Measurements from ENCODE around the gene CD38. TPM values are rescaled to one million over a fixed set of nuclear protein-coding genes. Genes with fewer than 3 reads are reported as not detected.

The CD38 gene
- total RNA-seq, 1 donor from 2014 or later, result 1.0 TPM

DNA sequence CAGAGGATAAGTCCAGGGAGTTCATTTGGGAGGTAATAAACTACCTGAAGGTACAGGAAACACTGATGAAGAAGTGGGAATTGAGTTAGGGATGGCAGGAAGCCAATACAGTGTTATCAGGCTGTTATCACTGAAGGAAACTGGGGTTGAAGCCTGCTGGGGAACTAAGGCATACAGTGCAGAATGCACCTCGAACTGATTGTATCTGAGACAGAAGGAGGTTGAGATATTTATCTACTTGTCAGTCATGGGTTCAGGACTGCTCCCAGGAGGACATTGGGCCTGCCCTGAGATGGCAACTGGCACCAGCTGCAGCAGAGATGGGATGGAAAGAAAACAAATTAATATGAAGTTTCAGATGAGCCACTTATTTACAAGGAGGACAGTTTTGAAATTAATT is 35.5 kb upstream of the CD38 start:
- Histone ChIP-seq H3K36me3 (ENCODE audit: control insufficient read depth in 3 of 3, insufficient read depth in 3 of 3, low read length in 3 of 3) (no peaks in the 10 kb centered on the region), H3K27me3 (ENCODE audit: control insufficient read depth in 3 of 3, insufficient read depth in 3 of 3, low read length in 3 of 3) (no peaks in the 10 kb centered on the region), H3K9me3 (ENCODE audit: control insufficient read depth in 3 of 3, low read length in 3 of 3) (no peaks in the 10 kb centered on the region), H3K4me3 (ENCODE audit: low read length in 3 of 3) (no peak overlapping the region), H3K4me1 (ENCODE audit: control insufficient read depth in 3 of 3, insufficient read depth in 3 of 3, low read length in 3 of 3) (peaks cover 0 to 2% (median 0%) of the 10 kb centered on the region in 3 donors), H3K27ac (ENCODE audit: low read depth, low read length) (no peak overlapping the region), H3K9ac (ENCODE audit: low read depth in 1 of 3, low read length in 3 of 3) (no peak overlapping the region)

DNA sequence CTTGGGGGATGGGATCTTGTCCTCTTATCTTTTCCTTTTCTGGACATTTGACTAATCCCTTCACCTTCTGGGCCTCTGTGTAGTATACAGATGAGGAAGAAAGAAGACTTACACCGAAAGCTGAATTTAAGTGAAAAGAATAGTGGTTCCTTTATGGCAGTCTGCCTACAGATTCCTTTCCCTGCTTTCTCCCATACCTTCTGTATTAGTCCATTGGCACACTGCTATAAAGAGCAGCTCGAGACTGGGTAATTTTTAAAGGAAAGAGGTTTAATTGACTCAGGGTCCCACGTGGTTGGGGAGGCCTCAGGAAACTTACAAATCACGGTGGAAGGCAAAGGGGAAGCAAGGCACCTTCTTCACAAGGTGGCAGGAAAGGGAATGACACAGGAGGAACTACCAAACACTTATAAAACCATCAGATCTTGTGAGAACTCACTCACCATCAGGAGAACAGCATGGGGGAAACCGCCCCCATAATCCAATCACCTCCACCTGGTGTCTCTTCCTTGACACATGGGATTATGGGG is 34.0 kb upstream of the CD38 start:
- Histone ChIP-seq H3K4me1 (ENCODE audit: control insufficient read depth in 3 of 3, insufficient read depth in 3 of 3, low read length in 3 of 3) (no peaks in the 10 kb centered on the region), H3K9ac (ENCODE audit: low read depth in 1 of 3, low read length in 3 of 3) (no peak overlapping the region), H3K9me3 (ENCODE audit: control insufficient read depth in 3 of 3, low read length in 3 of 3) (no peaks in the 10 kb centered on the region), H3K36me3 (ENCODE audit: control insufficient read depth in 3 of 3, insufficient read depth in 3 of 3, low read length in 3 of 3) (no peaks in the 10 kb centered on the region), H3K27ac (ENCODE audit: low read depth, low read length) (no peak overlapping the region), H3K27me3 (ENCODE audit: control insufficient read depth in 3 of 3, insufficient read depth in 3 of 3, low read length in 3 of 3) (no peaks in the 10 kb centered on the region), H3K4me3 (ENCODE audit: low read length in 3 of 3) (no peak overlapping the region)

DNA sequence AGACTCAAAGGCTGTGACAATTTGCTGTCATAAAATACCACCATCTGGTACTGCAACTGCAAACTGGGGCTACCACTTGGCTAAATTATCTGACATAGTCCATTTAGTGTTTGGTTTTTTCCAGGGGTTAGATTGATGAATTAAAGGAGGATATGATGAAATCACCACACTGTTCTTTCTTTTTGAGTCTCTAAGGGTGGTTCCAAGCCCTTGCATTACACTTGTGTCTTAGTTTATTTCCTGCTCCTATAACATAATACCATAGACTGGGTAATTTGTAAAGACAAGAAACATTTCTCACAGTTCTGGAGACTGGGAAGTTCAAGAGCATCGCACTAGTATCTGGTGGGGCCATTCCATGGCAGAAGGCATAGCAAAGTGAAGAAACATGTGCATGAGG is 32.0 kb upstream of the CD38 start:
- Histone ChIP-seq H3K27me3 (ENCODE audit: control insufficient read depth in 3 of 3, insufficient read depth in 3 of 3, low read length in 3 of 3) (no peaks in the 10 kb centered on the region), H3K27ac (ENCODE audit: low read depth, low read length) (no peak overlapping the region), H3K9ac (ENCODE audit: low read depth in 1 of 3, low read length in 3 of 3) (no peak overlapping the region)

DNA sequence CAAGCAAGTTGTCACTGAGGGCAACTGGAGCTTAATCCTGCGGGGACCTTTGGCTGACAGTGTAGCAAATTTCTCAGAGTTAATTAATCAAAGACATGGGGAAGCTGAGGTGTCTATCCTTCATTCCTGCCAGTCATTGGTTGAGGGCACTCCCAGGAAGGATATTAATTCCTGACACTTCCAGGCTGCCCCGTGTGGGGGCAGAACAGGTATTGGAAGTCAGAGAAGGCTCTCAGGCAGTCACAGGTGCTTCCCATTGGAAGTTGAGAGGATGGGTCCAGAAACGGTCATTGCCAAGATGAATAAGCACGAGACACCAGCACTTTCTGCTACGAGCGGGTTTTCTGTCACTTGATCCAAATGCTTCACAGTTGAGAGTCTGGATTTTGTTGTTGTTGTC is 29.1 kb upstream of the CD38 start:
- Histone ChIP-seq H3K4me1 (ENCODE audit: control insufficient read depth in 3 of 3, insufficient read depth in 3 of 3, low read length in 3 of 3) (peaks cover 0 to 4% (median 2%) of the 10 kb centered on the region in 3 donors), H3K9me3 (ENCODE audit: control insufficient read depth in 3 of 3, low read length in 3 of 3) (no peaks in the 10 kb centered on the region), H3K9ac (ENCODE audit: low read depth in 1 of 3, low read length in 3 of 3) (no peak overlapping the region), H3K4me3 (ENCODE audit: low read length in 3 of 3) (no peak overlapping the region), H3K27ac (ENCODE audit: low read depth, low read length) (no peak overlapping the region), H3K27me3 (ENCODE audit: control insufficient read depth in 3 of 3, insufficient read depth in 3 of 3, low read length in 3 of 3) (no peaks in the 10 kb centered on the region), H3K36me3 (ENCODE audit: control insufficient read depth in 3 of 3, insufficient read depth in 3 of 3, low read length in 3 of 3) (no peaks in the 10 kb centered on the region)

More for the DNA sequence above, 32.0 kb upstream of the CD38 start:
- no peaks in the 10 kb centered on the region for H3K4me1 ChIP-seq (ENCODE audit: control insufficient read depth in 3 of 3, insufficient read depth in 3 of 3, low read length in 3 of 3)
- H3K36me3 ChIP-seq (ENCODE audit: control insufficient read depth in 3 of 3, insufficient read depth in 3 of 3, low read length in 3 of 3), result no peaks in the 10 kb centered on the region
- no peaks in the 10 kb centered on the region for H3K9me3 ChIP-seq (ENCODE audit: control insufficient read depth in 3 of 3, low read length in 3 of 3)
- no peak overlapping the region for H3K4me3 ChIP-seq (ENCODE audit: low read length in 3 of 3)

DNA sequence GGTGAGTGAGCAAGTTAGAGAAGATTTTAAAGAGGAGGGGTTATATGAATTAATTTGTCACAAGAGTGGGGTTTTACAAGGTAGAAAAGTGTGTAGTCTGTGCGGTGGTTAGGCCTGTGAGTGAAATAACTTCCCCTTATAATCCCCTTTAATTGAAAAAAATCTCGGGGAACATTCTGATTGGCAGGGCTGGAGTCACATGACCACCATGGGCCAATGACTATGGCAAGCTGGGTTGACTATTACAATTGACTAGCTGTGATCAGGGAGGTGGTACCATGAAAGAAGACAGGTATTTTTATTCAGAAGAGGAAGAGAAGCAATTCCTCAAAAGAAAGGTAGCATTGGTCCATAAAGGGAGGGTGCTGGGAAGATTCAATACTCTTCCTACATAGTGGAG is 27.0 kb upstream of the CD38 start:
- no peaks in the 10 kb centered on the region for H3K9me3 ChIP-seq (ENCODE audit: control insufficient read depth in 3 of 3, low read length in 3 of 3)
- no peak overlapping the region for H3K27ac ChIP-seq (ENCODE audit: low read depth, low read length)
- no peaks in the 10 kb centered on the region for H3K27me3 ChIP-seq (ENCODE audit: control insufficient read depth in 3 of 3, insufficient read depth in 3 of 3, low read length in 3 of 3)
- H3K4me3 ChIP-seq (ENCODE audit: low read length in 3 of 3), result no peak overlapping the region
- no peak overlapping the region for H3K9ac ChIP-seq (ENCODE audit: low read depth in 1 of 3, low read length in 3 of 3)
- peaks cover 0 to 4% (median 2%) of the 10 kb centered on the region in 3 donors for H3K4me1 ChIP-seq (ENCODE audit: control insufficient read depth in 3 of 3, insufficient read depth in 3 of 3, low read length in 3 of 3)
- no peaks in the 10 kb centered on the region for H3K36me3 ChIP-seq (ENCODE audit: control insufficient read depth in 3 of 3, insufficient read depth in 3 of 3, low read length in 3 of 3)

DNA sequence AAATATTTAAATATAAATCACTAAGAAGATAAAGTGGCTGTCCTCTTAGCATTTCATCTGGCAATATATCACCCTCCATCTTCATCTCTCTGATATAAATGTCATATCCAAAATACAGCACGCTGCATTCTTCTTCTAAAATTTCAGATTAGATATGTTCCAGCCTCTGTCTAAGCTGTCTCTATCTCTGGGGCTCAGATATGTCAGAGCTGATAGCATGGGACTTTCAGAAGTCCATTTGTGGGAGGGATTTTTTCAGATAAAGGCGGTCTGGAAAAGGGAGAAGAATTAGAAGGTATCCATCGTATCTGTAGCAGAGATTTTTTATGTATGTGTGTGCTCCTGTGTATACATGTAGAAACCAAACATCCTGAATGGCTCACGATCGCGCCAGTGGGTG is 25.0 kb upstream of the CD38 start:
- H3K27ac ChIP-seq (ENCODE audit: low read depth, low read length), result no peak overlapping the region

DNA sequence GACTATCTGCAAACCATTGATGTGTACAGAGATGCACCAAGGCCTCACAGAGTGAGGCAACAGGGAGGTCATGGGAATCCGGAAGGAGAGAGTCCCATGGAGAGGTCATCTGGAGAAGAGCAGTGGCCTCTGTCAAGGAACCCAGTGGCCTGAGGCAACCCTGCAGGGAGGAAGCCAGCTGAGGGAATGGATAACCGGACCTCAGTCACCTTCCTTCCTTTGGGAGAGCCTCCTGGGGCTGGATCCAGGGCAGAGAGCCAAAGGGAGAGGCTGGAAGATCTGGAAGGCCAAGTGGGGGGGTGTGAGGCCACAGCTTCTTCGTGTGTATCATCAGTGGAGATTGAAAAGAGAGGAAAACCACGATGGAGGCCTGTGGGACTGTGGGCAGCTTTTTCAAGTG is 24.3 kb upstream of the CD38 start:
- no peaks in the 10 kb centered on the region for H3K36me3 ChIP-seq (ENCODE audit: control insufficient read depth in 3 of 3, insufficient read depth in 3 of 3, low read length in 3 of 3)
- H3K27me3 ChIP-seq (ENCODE audit: control insufficient read depth in 3 of 3, insufficient read depth in 3 of 3, low read length in 3 of 3), result no peaks in the 10 kb centered on the region
- peaks cover 0 to 4% (median 2%) of the 10 kb centered on the region in 3 donors for H3K4me1 ChIP-seq (ENCODE audit: control insufficient read depth in 3 of 3, insufficient read depth in 3 of 3, low read length in 3 of 3)
- H3K9me3 ChIP-seq (ENCODE audit: control insufficient read depth in 3 of 3, low read length in 3 of 3), result no peaks in the 10 kb centered on the region
- no peak overlapping the region for H3K4me3 ChIP-seq (ENCODE audit: low read length in 3 of 3)
- no peak overlapping the region for H3K9ac ChIP-seq (ENCODE audit: low read depth in 1 of 3, low read length in 3 of 3)
- H3K27ac ChIP-seq (ENCODE audit: low read depth, low read length), result no peak overlapping the region

More for the DNA sequence above, 25.0 kb upstream of the CD38 start:
- Histone ChIP-seq H3K27me3 (ENCODE audit: control insufficient read depth in 3 of 3, insufficient read depth in 3 of 3, low read length in 3 of 3) (no peaks in the 10 kb centered on the region), H3K4me3 (ENCODE audit: low read length in 3 of 3) (no peak overlapping the region), H3K9me3 (ENCODE audit: control insufficient read depth in 3 of 3, low read length in 3 of 3) (no peaks in the 10 kb centered on the region), H3K36me3 (ENCODE audit: control insufficient read depth in 3 of 3, insufficient read depth in 3 of 3, low read length in 3 of 3) (no peaks in the 10 kb centered on the region), H3K9ac (ENCODE audit: low read depth in 1 of 3, low read length in 3 of 3) (no peak overlapping the region), H3K4me1 (ENCODE audit: control insufficient read depth in 3 of 3, insufficient read depth in 3 of 3, low read length in 3 of 3) (peaks cover 0 to 4% (median 2%) of the 10 kb centered on the region in 3 donors)

DNA sequence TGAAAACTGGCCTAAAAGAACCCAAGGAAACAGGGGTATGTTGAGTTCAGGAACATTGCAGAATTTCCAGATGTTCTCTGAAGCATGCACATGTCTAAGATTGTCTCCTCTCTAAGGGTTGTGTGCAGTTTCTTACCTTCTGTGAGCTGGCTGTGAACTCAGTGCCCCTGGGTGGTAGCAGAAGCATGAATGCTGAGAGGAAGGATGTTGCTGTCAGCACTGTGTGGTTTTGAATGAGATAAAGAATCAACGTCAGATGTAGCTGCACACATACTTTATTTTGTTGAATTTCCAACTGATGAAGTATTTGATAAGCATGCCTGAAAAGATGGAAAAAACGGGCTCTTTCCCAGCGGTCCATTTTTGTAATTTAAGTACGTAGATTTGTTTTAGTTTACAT is 23.8 kb upstream of the CD38 start:
- no peak overlapping the region for H3K27ac ChIP-seq (ENCODE audit: low read depth, low read length)

DNA sequence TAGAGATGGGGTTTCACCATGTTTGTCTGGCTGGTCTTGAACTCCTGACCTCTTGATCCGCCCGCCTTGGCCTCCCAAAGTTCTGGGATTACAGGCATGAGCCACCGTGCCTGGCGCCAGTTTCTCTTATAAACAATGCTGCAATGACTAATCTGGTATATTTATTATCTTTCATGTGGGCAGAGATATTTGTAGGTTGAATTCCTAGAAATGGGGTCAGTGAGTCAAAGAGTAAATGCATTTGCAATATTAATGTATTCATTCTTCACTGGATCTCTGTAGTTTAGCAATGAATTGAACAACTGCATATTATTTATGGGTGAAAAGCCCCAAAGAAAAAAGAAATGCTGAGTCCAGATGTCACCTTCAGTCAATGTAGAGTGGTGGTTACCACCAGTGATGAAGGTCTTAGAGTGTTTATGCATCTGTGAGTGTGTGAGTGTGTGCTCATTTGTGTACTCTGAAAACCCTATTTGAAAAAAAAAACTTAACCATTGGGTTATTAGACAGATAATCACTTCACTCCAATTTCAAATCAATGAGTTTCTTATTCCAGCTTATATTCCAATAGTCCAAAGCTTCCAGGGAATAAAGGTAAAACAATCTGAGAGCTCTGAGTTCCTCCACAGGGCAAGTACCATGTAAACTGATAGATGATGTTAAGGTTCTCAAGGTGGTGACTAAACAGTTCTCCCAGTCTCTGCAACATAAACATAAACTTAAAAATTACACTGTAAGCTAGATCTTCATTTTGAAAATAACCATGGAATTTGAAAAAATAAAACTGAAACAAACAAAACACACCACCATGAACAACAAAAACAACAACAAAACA is 22.6 kb upstream of the CD38 start:
- no peaks in the 10 kb centered on the region for H3K27me3 ChIP-seq (ENCODE audit: control insufficient read depth in 3 of 3, insufficient read depth in 3 of 3, low read length in 3 of 3)
- no peaks in the 10 kb centered on the region for H3K9me3 ChIP-seq (ENCODE audit: control insufficient read depth in 3 of 3, low read length in 3 of 3)
- no peak overlapping the region for H3K4me3 ChIP-seq (ENCODE audit: low read length in 3 of 3)
- H3K9ac ChIP-seq (ENCODE audit: low read depth in 1 of 3, low read length in 3 of 3), result no peak overlapping the region
- H3K36me3 ChIP-seq (ENCODE audit: control insufficient read depth in 3 of 3, insufficient read depth in 3 of 3, low read length in 3 of 3), result no peaks in the 10 kb centered on the region
- no peak overlapping the region for H3K27ac ChIP-seq (ENCODE audit: low read depth, low read length)
- H3K4me1 ChIP-seq (ENCODE audit: control insufficient read depth in 3 of 3, insufficient read depth in 3 of 3, low read length in 3 of 3), result peaks cover 0 to 4% (median 2%) of the 10 kb centered on the region in 3 donors

More for the DNA sequence above, 23.8 kb upstream of the CD38 start:
- Histone ChIP-seq H3K9ac (ENCODE audit: low read depth in 1 of 3, low read length in 3 of 3) (no peak overlapping the region), H3K36me3 (ENCODE audit: control insufficient read depth in 3 of 3, insufficient read depth in 3 of 3, low read length in 3 of 3) (no peaks in the 10 kb centered on the region), H3K4me3 (ENCODE audit: low read length in 3 of 3) (no peak overlapping the region), H3K9me3 (ENCODE audit: control insufficient read depth in 3 of 3, low read length in 3 of 3) (no peaks in the 10 kb centered on the region), H3K27me3 (ENCODE audit: control insufficient read depth in 3 of 3, insufficient read depth in 3 of 3, low read length in 3 of 3) (no peaks in the 10 kb centered on the region), H3K4me1 (ENCODE audit: control insufficient read depth in 3 of 3, insufficient read depth in 3 of 3, low read length in 3 of 3) (peaks cover 0 to 4% (median 2%) of the 10 kb centered on the region in 3 donors)

DNA sequence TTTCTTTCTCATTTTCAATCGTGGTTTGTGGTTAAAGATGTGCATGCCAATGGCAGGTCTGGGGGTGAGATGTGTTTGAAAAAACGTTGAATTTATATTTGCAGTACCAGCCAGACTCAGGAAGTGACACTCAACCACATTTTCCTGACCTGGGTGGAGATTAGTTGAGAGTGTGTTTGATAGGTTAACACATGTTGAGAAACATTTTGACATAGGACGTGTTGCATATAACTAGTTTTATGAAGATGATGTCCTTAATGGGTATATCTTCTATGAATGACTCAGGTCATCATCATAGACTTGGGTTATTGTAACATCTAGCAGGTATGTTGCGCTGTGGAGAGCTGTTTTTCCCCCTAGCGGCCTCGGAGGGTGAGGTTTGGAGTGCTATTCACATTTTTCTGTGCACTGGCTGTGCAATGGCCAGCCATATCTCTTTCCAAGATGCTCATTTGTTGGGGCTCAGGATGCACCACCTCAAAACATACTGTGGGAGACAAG is 21.7 kb upstream of the CD38 start:
- H3K27ac ChIP-seq (ENCODE audit: low read depth, low read length), result no peak overlapping the region
- peaks cover 0 to 4% (median 2%) of the 10 kb centered on the region in 3 donors for H3K4me1 ChIP-seq (ENCODE audit: control insufficient read depth in 3 of 3, insufficient read depth in 3 of 3, low read length in 3 of 3)
- no peaks in the 10 kb centered on the region for H3K27me3 ChIP-seq (ENCODE audit: control insufficient read depth in 3 of 3, insufficient read depth in 3 of 3, low read length in 3 of 3)
- no peaks in the 10 kb centered on the region for H3K9me3 ChIP-seq (ENCODE audit: control insufficient read depth in 3 of 3, low read length in 3 of 3)
- H3K9ac ChIP-seq (ENCODE audit: low read depth in 1 of 3, low read length in 3 of 3), result no peak overlapping the region
- H3K4me3 ChIP-seq (ENCODE audit: low read length in 3 of 3), result no peak overlapping the region
- no peaks in the 10 kb centered on the region for H3K36me3 ChIP-seq (ENCODE audit: control insufficient read depth in 3 of 3, insufficient read depth in 3 of 3, low read length in 3 of 3)

All from skeletal muscle tissue (tissue), 4 donors.